GM19193 (cell line): ENCODE measurements around the gene PRDX5.

ENCODE experiments used
- POLR2A ChIP-seq: IDR thresholded peaks from 4 replicates; pipeline ENCODE4 v1.6.1; 2011; ENCODE audit not compliant: insufficient read depth, insufficient read length; ENCODE audit errors: extremely low read depth

Gene PRDX5

GRCh38 chr11:64356498-64357411 lies 38.8 kb downstream of the PRDX5 start:
- TF ChIP-seq POLR2A: no peak

DNA sequence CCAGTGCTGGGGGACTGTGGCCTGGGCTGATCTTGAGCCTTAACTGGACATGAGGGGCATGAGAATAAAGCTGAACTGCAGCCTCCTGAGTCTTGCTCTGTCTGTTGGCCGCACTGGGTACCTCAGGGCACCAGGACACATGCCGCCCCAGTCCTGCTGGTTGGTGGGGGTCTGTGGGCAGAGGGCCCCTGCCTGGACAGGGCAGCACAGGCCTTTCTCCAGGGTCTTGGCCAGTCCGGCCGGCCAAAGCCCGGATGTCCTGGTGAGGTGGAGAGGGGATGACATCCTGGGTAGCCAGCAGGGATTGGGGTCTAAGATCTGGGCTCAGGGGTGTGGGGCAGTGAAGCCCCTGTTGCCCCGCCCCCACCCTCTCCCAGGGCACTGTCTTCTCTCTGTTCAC lies 39.5 kb downstream of the PRDX5 start:
- no peak for TF ChIP-seq POLR2A

- no peak for TF ChIP-seq POLR2A
These were observed 40.1 kb downstream of the PRDX5 start for GRCh38 chr11:64357904-64358535.

DNA sequence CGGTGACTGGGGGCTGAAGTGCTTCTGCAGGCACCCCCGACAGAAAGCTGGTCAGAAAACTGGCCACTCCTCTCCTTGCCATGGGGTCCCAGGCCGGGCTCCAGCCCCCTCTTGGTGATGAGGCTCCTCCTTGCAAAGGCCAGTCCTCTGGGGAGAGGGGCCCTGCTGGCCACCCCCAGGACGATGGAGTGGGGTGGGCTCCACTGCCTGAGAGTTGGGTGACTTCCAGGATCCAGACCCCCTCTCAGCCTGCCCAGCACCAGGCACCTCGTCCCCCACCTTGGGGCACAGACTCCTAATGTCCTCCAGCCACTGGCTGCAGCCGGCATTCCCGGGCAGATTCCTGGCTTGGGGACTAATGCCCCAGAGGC lies 40.6 kb downstream of the PRDX5 start:
- no peak for TF ChIP-seq POLR2A

DNA sequence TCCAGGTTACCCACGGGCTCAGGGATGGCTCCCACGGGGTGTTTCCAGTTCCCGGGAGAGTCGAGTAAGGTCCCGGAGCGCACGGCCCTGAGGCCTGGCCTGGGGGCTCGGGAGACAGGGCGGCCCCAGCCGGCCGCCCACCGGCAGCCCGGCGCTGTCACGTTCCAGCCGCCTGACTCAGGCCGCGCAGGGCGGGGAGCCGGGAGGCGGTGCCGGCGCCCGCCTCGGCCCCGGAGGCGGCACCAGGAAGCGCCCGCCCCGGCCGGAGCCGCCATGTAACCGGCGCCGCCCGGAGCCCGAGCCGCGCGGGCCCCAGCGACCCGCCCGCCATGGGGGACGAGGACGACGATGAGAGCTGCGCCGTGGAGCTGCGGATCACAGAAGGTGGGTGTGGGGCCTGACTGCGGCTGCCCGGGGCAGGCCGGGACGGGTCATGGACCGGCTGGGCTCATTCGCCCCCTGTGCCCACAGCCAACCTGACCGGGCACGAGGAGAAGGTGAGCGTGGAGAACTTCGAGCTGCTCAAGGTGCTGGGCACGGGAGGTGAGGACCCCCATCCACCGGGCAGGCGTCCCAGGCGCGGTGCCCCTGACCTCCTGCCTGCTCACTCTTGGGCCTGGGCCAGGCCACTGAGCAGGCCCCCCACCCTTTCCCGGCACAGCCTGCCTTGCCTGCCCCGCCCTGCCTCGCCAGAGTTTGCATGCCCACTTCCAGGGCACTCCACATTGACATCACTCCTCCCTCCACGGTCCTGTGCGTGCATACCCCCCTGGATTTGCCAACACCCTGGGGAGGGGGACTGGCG lies 41.2 kb downstream of the PRDX5 start, which contains the start of gene RPS6KA4:
TSS of gene RPS6KA4 (plus strand) at position 256 of the 805 bp plus-strand sequence. CDS start at position 330, 74 bp downstream.
- TF ChIP-seq POLR2A: peak; percentile 69

- no peak for TF ChIP-seq POLR2A
These were observed 42.0 kb downstream of the PRDX5 start for GRCh38 chr11:64359712-64360445.

- no peak for TF ChIP-seq POLR2A
These were observed 42.6 kb downstream of the PRDX5 start for GRCh38 chr11:64360448-64360921.

DNA sequence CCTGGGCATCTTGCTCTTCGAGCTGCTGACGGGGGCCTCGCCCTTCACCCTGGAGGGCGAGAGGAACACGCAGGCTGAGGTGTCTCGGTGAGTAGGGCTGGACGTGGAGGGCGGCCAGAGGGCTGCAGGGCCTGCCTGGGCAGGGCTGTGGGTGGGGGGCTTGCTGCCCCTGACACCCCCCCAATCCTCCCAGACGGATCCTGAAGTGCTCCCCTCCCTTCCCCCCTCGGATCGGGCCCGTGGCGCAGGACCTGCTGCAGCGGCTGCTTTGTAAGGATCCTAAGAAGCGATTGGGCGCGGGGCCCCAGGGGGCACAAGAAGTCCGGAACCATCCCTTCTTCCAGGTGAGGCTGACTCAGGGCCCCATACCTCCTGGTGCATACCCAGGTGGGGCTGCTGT lies 43.7 kb downstream of the PRDX5 start:
- no peak for TF ChIP-seq POLR2A

GRCh38 chr11:64362339-64362738 lies 44.4 kb downstream of the PRDX5 start:
- no peak for TF ChIP-seq POLR2A

DNA sequence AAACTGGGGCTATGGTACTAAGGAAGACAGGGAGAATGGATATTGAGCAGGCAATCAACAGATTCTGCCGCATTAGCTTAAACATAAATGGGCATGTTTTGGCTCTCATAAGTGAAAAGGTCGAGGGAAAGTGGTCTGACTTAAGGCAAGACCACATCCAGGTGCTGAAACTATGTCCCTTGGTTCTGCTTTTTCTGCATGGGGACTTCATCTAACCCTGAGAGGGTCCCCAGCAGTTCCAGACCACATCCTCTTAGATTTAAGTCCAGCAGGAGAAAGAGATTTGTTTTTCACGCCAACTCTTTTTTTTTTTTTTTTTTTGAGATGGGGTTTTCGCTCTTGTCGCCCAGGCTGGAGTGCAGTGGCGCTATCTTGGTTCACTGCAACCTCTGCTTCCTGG lies 46.5 kb downstream of the PRDX5 start:
- no peak for TF ChIP-seq POLR2A

DNA sequence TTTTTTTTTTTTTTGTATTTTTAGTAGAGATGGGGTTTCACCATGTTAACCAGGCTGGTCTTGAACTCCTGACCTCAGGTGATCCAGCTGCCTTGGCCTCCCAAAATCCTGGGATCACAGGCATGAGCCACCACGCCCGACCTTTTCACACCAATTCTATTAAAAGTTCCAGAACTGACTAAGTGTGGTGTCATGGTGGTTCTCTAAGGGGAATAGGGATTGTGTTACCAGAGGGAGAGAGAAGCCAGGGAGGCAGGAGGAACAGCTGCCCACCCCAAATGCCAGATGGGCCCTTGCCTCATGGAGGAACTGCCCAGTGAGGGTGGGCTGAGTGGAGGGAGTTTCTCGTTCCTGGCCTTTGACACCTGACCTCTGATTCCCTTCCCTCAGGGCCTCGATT lies 47.0 kb downstream of the PRDX5 start:
- TF ChIP-seq POLR2A: no peak

GRCh38 chr11:64366751-64367150 lies 48.8 kb downstream of the PRDX5 start:
- no peak for TF ChIP-seq POLR2A

- TF ChIP-seq POLR2A: no peak
These were observed 50.2 kb downstream of the PRDX5 start for GRCh38 chr11:64367931-64368672.

GRCh38 chr11:64368673-64369074 lies 50.8 kb downstream of the PRDX5 start:
- no peak for TF ChIP-seq POLR2A
